GM21529 (cell line): ENCODE data around the gene LCN1.
"Not testable (repeated sequence)": the region's sequence is repeated elsewhere in the genome, so short reads cannot be mapped to it uniquely, and the experiment has no call there.

Source experiments
- ATAC-seq: cut with Tn5 transposase; IDR thresholded peaks from one replicate; pipeline ENCODE4 v1.9.1; 2021; ENCODE audit not compliant: unreplicated experiment

LCN1 gene

GRCh38 chr9:135504262-135505243 is 16.7 kb upstream of the LCN1 start:
- ATAC-seq = no peak

GRCh38 chr9:135505406-135506187 is 15.6 kb upstream of the LCN1 start:
- ATAC-seq = no peak

DNA sequence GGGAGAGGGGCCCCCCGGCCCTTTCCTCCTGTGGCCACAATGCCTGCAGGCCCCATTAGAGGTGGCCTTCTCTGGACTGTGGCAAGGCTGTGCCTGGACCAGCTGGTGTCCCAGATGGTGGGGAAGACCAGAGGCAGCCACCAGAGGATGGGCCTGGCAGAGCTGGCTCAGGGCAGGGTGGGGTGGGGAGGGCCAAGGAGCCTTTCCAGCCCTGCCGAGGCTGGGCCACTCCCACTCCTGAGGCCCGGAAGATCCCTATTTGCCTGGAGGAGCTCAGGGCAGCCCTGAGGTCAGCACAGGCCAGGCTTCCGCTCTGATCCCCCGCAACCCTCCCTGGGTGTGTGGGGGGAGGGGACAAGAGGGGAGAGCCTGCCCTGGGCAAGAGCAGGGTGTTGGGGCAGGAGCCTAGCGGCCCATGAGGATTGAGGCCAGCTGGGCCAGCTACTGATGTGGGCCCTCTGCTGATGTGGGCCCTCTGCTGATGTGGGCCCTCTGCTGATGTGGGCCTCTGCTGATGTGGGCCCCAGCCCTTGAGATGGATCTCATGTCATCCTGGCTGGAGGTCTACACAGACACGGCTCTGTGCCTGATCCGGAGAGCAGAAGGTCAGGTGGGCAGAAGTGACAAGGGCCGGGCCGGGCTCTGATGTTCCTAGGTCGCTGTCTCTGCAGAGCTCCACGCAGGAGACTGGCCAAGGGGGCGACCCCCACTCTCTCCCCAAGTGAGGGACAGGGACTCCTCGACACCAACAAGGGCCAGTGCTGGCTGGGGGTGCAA is 14.7 kb upstream of the LCN1 start:
- no peak for ATAC-seq

DNA sequence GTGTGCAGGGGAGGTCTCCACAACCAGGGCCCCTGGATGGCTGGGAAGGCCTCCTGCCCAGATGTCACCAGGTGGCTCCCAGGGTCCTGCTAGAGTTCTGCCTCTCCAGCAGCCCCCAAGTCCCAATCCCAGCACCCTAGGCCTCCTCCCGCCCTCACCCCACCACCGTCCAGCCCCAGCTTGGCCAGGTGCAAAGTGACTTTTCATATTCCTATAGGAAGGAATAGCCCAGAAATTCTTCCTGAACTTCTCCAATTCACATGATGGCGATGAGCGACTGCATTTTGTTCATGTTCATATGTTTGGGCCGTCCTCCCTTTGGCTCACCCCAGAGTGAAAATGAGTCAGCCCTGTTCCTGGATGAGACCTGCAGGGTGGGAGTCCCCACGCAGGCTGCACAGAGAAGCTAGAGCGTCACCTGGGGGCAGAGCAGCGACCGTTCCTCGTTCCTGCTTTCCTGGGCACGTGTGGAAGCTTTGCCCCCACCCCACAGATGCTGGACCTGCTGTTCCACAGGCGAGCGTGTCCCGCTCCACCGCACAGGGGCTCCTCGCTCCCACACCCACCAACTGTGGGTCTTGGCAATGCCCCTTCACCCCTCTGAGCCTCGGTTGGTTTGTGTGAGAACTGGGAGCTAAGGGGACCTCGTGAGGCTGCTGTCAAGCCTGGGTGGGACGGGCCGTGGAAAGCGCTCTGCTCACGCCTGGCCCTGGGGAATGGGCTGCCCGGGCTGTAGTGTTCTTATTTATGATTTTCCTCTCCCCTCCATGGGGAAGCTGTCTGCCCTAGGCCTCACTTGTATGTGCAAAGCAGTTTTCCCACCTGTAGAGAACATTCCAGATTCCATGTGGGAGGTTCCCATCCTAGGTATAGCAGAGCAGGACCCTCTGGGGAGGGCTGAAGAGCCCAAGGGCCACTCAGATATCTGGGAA is 13.9 kb upstream of the LCN1 start:
- ATAC-seq = no peak

DNA sequence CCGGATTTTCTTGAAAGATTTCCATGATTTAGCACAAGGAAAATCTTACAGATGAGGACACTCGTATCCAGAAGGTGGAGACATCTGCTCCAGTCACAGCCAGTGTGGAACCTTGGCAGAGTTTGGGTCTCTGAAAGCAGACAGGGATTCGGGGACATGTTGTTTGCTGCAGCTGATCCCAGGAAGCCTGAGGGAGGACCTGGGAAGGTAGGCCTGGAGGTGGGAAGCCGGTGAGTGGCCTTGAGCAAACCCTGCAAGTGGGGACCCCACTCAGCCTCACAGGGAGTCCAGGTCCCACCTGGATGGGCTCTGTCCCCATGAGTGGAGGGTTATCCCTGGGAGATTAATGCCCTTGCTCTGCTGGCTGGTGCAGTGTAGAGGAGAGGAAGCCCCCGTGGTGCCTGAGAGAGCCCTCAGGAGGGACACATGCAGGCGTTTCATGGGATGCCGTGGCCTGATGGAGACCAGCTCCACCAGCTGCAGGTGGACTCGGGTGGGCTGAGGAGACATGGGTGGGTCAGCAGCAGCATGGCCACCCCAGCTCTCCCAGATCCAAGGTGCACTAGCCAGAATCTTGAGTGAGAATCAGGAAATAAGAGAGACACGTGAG is 12.9 kb upstream of the LCN1 start:
- no peak for ATAC-seq

GRCh38 chr9:135509458-135509857 is 11.8 kb upstream of the LCN1 start:
- ATAC-seq = no peak

GRCh38 chr9:135512241-135512603 is 9.0 kb upstream of the LCN1 start:
- no peak for ATAC-seq

DNA sequence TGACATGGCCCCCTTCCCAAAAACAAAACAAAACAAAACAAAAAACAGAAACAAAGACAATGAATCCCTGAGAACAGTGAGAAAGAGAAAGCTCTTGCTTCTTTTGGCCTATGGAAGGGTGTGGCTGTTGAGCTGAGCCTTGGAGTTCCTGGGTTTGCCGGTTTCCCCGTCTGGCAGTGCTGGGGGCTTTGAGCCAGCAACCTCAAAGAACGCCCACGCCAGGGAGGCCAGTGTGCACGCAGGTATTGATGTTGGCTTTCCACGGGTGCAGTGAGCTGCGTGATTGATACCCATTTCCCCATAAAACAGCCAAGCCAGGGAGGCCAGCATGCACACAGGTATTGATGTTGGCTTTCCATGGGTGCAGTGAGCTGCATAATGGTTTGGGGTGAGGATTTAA is 8.3 kb upstream of the LCN1 start:
- no peak for ATAC-seq

GRCh38 chr9:135513351-135513846 is 7.8 kb upstream of the LCN1 start:
- no peak for ATAC-seq

- not testable (repeated sequence) for ATAC-seq
Observed at GRCh38 chr9:135513906-135514305, 7.3 kb upstream of the LCN1 start.

DNA sequence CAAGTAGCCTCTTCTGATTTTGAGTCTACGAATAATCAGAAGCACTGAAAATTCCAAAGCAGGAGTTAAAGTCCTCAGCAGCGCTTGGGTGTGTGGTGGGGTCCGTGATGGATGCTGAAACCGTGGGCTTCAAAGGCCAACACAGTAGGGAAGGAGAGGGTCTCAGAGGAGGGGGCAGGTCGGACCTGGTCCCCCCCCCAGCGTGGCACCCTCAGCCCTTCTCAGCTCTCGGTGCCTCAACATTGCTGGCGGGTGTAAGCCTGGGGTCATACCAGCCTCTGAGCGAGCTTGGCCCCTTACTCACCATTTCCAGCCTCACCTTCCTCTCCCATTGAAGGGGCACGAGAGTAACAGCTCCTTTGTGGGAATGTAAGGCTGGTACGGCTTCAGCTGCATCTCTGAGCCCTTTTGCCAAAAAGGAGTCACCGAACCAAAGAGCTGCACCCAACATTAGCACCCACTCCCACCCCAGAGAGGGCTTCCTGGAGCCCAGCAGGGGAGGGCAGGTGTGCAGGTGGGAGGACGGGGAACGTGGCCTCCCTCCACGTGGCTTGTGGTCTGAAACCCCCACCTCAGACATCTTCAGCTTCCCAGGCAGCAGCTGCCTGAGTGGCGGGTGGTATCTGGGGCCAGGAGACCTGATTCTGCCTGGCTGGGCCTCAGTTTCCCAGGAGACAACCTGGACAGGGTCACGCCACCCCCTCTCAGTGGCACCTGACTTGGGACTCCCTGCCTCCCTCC is 6.7 kb upstream of the LCN1 start:
- ATAC-seq = no peak

DNA sequence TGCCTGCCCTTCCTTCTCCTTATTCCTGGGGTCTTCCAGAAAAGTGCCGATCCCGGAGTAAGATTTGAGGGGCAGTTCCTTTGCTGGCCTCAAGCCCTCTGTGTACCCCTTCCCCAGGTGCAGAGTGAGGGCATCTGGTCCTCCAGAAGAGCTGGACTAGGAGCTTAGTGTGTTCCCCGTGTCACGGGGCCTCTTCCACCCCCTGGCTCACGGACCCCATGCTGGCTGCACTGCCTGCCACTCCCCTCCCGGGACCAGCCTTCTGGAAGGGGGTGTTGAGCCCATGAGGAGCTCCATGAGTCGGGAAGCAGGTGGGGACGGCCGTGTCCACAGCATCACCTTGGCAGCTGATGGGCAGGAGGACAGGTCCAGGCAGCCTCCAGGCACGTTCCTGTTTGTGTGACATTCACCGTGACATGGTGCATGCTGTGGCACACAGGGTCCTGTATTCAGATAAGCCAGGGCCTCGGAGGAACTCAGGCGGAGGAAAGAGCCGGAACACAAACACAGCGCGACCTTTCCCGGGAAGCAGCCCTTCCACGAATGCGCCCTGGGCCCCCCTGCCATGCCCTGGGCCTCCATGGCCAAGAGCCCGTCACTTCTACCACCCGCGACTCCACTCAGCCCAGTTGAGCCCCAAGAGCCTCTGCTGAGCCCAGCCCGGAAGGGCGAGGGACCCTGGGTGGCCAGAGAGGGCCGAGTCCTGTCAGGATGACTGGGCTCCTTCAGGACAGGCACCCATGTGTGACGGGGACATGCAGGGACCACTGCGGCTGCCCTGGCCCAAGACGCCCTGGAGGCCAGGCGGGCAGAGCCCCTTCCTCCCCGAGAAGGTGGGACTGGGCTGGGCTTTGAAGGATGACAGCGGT is 5.9 kb upstream of the LCN1 start:
- no peak for ATAC-seq

DNA sequence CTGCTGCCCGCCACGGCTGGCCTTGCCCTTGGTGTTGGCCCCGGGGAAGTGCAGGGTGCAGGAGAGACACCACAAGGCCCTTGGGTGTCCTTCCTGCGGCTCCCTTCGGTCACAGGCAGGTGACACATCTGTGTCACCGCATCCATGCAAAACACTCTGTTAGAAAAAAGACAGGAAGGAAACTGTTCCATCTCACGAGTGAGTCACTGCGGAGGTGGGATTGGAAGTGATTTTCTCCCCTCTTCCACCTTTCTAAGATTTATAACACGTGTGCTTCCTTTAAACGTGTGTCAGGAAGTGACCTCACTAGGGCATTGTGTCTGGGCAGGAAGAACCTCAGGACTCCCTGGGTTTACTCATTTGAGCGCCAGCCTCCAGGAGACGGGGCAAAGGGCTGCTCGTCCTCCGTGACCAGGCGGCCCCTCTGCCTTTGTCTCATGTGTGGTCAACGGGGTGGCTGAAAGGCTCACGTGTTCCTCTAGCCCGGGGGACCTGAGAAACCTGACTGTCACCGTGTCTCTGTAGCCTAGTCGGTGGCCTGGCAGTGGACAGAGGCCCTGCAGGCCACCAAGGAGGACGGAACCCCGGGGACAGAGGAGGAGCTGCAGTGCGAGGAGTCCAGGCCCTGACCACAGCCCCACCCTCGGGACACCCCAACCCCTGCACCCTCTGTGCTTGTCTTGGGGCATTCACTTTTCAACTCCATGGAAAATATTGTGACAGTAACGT is 4.9 kb upstream of the LCN1 start:
- ATAC-seq = no peak

- ATAC-seq = no peak
Observed at GRCh38 chr9:135517407-135517822, 3.8 kb upstream of the LCN1 start.

- no peak for ATAC-seq
Observed at GRCh38 chr9:135519179-135519971, 1.9 kb upstream of the LCN1 start.

DNA sequence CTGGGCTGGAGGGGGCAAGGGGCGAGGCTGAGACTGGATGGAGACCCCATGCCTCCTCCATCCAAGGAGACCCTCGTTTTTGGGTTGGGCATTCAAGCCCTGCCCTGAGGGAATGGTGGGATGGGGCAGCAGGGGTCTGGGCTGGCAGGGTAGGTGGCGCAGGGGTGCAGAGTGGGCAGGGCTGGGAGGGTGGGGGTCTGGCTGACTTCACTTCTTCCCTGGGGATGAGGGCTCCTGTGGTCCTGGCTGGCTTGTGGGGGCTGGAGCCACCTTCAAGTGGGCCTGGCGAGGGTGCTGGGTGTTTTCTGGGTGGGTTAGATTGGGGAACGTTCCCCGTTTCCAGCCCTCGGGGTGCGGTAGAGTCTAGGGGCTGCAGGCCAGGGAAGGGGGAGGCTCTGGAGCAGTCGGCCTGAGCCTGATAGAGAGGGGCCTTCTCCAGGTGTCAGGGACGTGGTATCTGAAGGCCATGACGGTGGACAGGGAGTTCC is 412 bp downstream of the LCN1 start:
- ATAC-seq = no peak
